H1 (cell line): Measurements from ENCODE around the gene CREBL2. TPM values are rescaled to one million over a fixed set of nuclear protein-coding genes. Genes with fewer than 3 reads are reported as not detected.

Experiments used
- CTCF ChIA-PET: fragments of 300-600 bp; sonication (Branson Sonifier 250); formaldehyde crosslinking; loops from one replicate; lab custom pipeline; 2021; ENCODE audit not compliant: partially characterized antibody; lab: Charles Lee
- POLR2A ChIA-PET: fragments of 300-600 bp; sonication (Branson Sonifier 250); formaldehyde crosslinking; loops from one replicate; lab custom pipeline; 2021; ENCODE audit warnings: inconsistent platforms; ENCODE audit not compliant: partially characterized antibody; lab: Charles Lee
- DNase-seq, 2 experiments: peaks; one replicate each; pipeline versions ENCODE4 v3.0.0 to v3.0.0-alpha.2; 2010 to 2022; ENCODE audit warnings: low spot score in 2 of 2, low read depth in 1 of 2, mixed read lengths in 1 of 2
- FAIRE-seq: peaks from 2 replicates; lab custom pipeline; 2011; peaks lifted over from hg19 to GRCh38; lab: Jason Lieb, UNC
- H2AFZ ChIP-seq: 2 replicates; pipeline ENCODE4 v1.8.1; 2012; ENCODE audit warnings: low read length, inconsistent platforms
- H2AK5ac ChIP-seq: 2 replicates; pipeline ENCODE4 v1.6.1; 2013; ENCODE audit warnings: low read depth, low read length
- H2BK120ac ChIP-seq: replicated peaks from 2 replicates; pipeline ENCODE3; 2013; ENCODE audit warnings: low read depth, low read length, inconsistent platforms
- H2BK12ac ChIP-seq: 2 replicates; pipeline ENCODE4 v1.6.1; 2013; ENCODE audit warnings: low read depth, low read length
- H2BK15ac ChIP-seq: 2 replicates; pipeline ENCODE4 v1.6.1; 2013; ENCODE audit warnings: low read length
- H2BK20ac ChIP-seq: 2 replicates; pipeline ENCODE4 v1.6.1; 2013; ENCODE audit warnings: low read length
- H2BK5ac ChIP-seq: 2 replicates; pipeline ENCODE4 v1.6.1; 2013; ENCODE audit warnings: low read depth, low read length
- H3K14ac ChIP-seq: 2 replicates; pipeline ENCODE4 v1.6.1; 2013; ENCODE audit warnings: inconsistent platforms; ENCODE audit not compliant: insufficient read length
- H3K18ac ChIP-seq: 2 replicates; pipeline ENCODE4 v1.6.1; 2013; ENCODE audit warnings: low read length; ENCODE audit errors: extremely low read depth
- H3K23ac ChIP-seq: 2 replicates; pipeline ENCODE4 v1.6.1; 2013; ENCODE audit warnings: inconsistent platforms; ENCODE audit not compliant: insufficient read length
- H3K23me2 ChIP-seq: 2 replicates; pipeline ENCODE4 v1.6.1; 2013; ENCODE audit warnings: low read depth, low read length
- H3K27ac ChIP-seq: 2 replicates; pipeline ENCODE4 v1.6.1; 2011; ENCODE audit warnings: low read depth, low read length, inconsistent platforms
- H3K27me3 ChIP-seq, 4 experiments: replicated peaks in 1 of 4; 1 replicate in 1 of 4; 2 replicates in 3 of 4; pipeline versions ENCODE4 v1.6.1 to v1.8.1; 2011 to 2013; ENCODE audit warnings: low read length in 3 of 4, mild to moderate bottlenecking in 3 of 4, inconsistent platforms in 2 of 4, mixed read lengths in 2 of 4, moderate library complexity in 1 of 4; ENCODE audit not compliant: control insufficient read depth in 3 of 4, insufficient read depth in 3 of 4; ENCODE audit errors: extremely low read depth in 1 of 4
- H3K36me3 ChIP-seq, 4 experiments: 2 replicates each; pipeline versions ENCODE4 v1.6.1 to v1.8.1; 2011 to 2013; ENCODE audit warnings: mild to moderate bottlenecking in 4 of 4, low read length in 3 of 4, moderate library complexity in 2 of 4, control low read depth in 1 of 4, inconsistent platforms in 1 of 4; ENCODE audit not compliant: insufficient read depth in 4 of 4, control insufficient read depth in 2 of 4
- H3K4ac ChIP-seq: replicated peaks from 2 replicates; pipeline ENCODE3; 2013; ENCODE audit warnings: low read length, low read depth, mixed read lengths, inconsistent platforms; ENCODE audit not compliant: insufficient read length
- H3K4me1 ChIP-seq, 4 experiments: replicated peaks in 1 of 4; 1 replicate in 1 of 4; 2 replicates in 3 of 4; pipeline versions ENCODE4 v1.6.1 to v1.8.1; 2011 to 2013; ENCODE audit warnings: low read length in 3 of 4, inconsistent platforms in 2 of 4, mixed read lengths in 1 of 4; ENCODE audit not compliant: insufficient read depth in 4 of 4, control insufficient read depth in 3 of 4
- H3K4me2 ChIP-seq, 2 experiments: 2 replicates each; pipeline versions ENCODE4 v1.6.1 to v1.8.1; 2011 to 2013; ENCODE audit warnings: low read depth in 2 of 2, low read length in 2 of 2, control low read depth in 1 of 2, inconsistent platforms in 1 of 2, mild to moderate bottlenecking in 1 of 2; ENCODE audit not compliant: insufficient read depth in 1 of 2
- H3K4me3 ChIP-seq, 4 experiments: fragments of 200-600, 300-600 bp in 1 of 4; sonication (generic), shearing (Covaris generic), sonication (Bioruptor Twin) in 1 of 4; 2 replicates each; pipeline versions ENCODE4 v1.5.1 to v1.8.1; 2011 to 2016; ENCODE audit warnings: low read length in 4 of 4, low read depth in 3 of 4, control low read depth in 2 of 4, inconsistent platforms in 2 of 4, mild to moderate bottlenecking in 2 of 4, mixed read lengths in 1 of 4, moderate library complexity in 1 of 4; ENCODE audit not compliant: insufficient read depth in 2 of 4; ENCODE audit errors: extremely low read depth in 1 of 4
- H3K56ac ChIP-seq: replicated peaks from 2 replicates; pipeline ENCODE3; 2013; ENCODE audit warnings: low read depth, mild to moderate bottlenecking, mixed read lengths, low read length, inconsistent platforms; ENCODE audit not compliant: insufficient read length
- H3K79me1 ChIP-seq: 2 replicates; pipeline ENCODE4 v1.6.1; 2013; ENCODE audit warnings: low read depth, low read length, control low read depth
- H3K79me2 ChIP-seq, 2 experiments: 2 replicates each; pipeline versions ENCODE4 v1.6.1 to v1.8.1; 2012 to 2013; ENCODE audit warnings: low read length in 2 of 2, mild to moderate bottlenecking in 2 of 2, inconsistent platforms in 1 of 2; ENCODE audit not compliant: insufficient read depth in 2 of 2, control insufficient read depth in 1 of 2
- H3K9ac ChIP-seq, 4 experiments: replicated peaks in 1 of 4; 1 replicate in 1 of 4; 2 replicates in 3 of 4; pipeline versions ENCODE4 v1.6.1 to v1.8.1; 2011 to 2013; ENCODE audit warnings: low read depth in 3 of 4, low read length in 3 of 4, control low read depth in 2 of 4, mild to moderate bottlenecking in 2 of 4, moderate library complexity in 2 of 4, inconsistent platforms in 1 of 4; ENCODE audit errors: extremely low read depth in 1 of 4
- H3K9me3 ChIP-seq, 2 experiments: 2 replicates each; pipeline versions ENCODE4 v1.6.1 to v1.8.1; 2012 to 2013; ENCODE audit warnings: mild to moderate bottlenecking in 2 of 2, moderate library complexity in 2 of 2, control low read depth in 1 of 2, inconsistent platforms in 1 of 2, low read depth in 1 of 2, low read length in 1 of 2, mixed read lengths in 1 of 2; ENCODE audit not compliant: insufficient read depth in 2 of 2
- H4K20me1 ChIP-seq, 2 experiments: replicated peaks in 1 of 2; 2 replicates each; pipeline versions ENCODE3 to v1.8.1; 2011 to 2013; ENCODE audit warnings: inconsistent platforms in 2 of 2, low read length in 2 of 2, mild to moderate bottlenecking in 1 of 2; ENCODE audit not compliant: insufficient read depth in 2 of 2, control insufficient read depth in 1 of 2
- H4K5ac ChIP-seq: 2 replicates; pipeline ENCODE4 v1.6.1; 2013; ENCODE audit warnings: low read length, low read depth, mixed read lengths, inconsistent platforms; ENCODE audit not compliant: insufficient read length
- H4K8ac ChIP-seq: 2 replicates; pipeline ENCODE4 v1.8.0; 2013; ENCODE audit warnings: mild to moderate bottlenecking, moderate library complexity, low read length, inconsistent platforms; ENCODE audit not compliant: insufficient read depth; ENCODE audit errors: extremely low read depth
- H4K91ac ChIP-seq: replicated peaks from 2 replicates; pipeline ENCODE3; 2013; ENCODE audit warnings: low read length, mixed read lengths, inconsistent platforms; ENCODE audit not compliant: insufficient read length
- CBX5 ChIP-seq: fragments of 300-800, 300-1000 bp; sonication (generic); IDR thresholded peaks from 2 replicates; pipeline ENCODE4 v1.7.1; 2016; ENCODE audit warnings: antibody characterized with exemption, low read length, low read depth
- CTBP2 ChIP-seq: IDR thresholded peaks from 2 replicates; pipeline ENCODE4 v1.7.0; 2011; ENCODE audit warnings: borderline replicate concordance, mild to moderate bottlenecking, moderate library complexity, mixed read lengths, low read length; ENCODE audit not compliant: insufficient read depth, insufficient read length
- EGR1 ChIP-seq: IDR thresholded peaks from 2 replicates; pipeline ENCODE4 v1.6.1; 2011; ENCODE audit warnings: low read depth, low read length, borderline replicate concordance
- GABPA ChIP-seq: IDR thresholded peaks from 2 replicates; pipeline ENCODE4 v1.6.1; 2011; ENCODE audit warnings: mild to moderate bottlenecking, low read length, moderate library complexity, borderline replicate concordance; ENCODE audit not compliant: insufficient read depth
- JUND ChIP-seq: IDR thresholded peaks from 2 replicates; pipeline ENCODE4 v1.6.1; 2011; ENCODE audit warnings: mild to moderate bottlenecking, improper control_type of control experiment, low read length
- MAFK ChIP-seq: IDR thresholded peaks from 2 replicates; pipeline ENCODE4 v1.6.1; 2012; ENCODE audit warnings: low read depth, mild to moderate bottlenecking, improper control_type of control experiment, low read length
- POU5F1 ChIP-seq: IDR thresholded peaks from 2 replicates; pipeline ENCODE4 v1.6.1; 2011; ENCODE audit warnings: low read depth, mild to moderate bottlenecking, low read length, moderate library complexity
- RFX5 ChIP-seq: IDR thresholded peaks from 2 replicates; pipeline ENCODE4 v1.6.1; 2011; ENCODE audit warnings: low read depth, low read length, improper control_type of control experiment, borderline replicate concordance
- SIRT6 ChIP-seq: IDR thresholded peaks from one replicate; pipeline ENCODE4 v1.7.1; 2012; ENCODE audit warnings: low read length, inconsistent platforms
- SIX5 ChIP-seq: IDR thresholded peaks from 2 replicates; pipeline ENCODE4 v1.6.1; 2011; ENCODE audit warnings: mild to moderate bottlenecking, low read depth, low read length
- SRF ChIP-seq: IDR thresholded peaks from 2 replicates; pipeline ENCODE4 v1.6.1; 2011; ENCODE audit warnings: mild to moderate bottlenecking, low read depth, low read length, moderate library complexity
- SUZ12 ChIP-seq: fragments of 200-600 bp; sonication (generic); IDR thresholded peaks from 2 replicates; pipeline ENCODE4 v1.6.1; 2012; ENCODE audit warnings: mild to moderate bottlenecking, inconsistent platforms, low read length, moderate library complexity, mixed read lengths
- TEAD4 ChIP-seq: IDR thresholded peaks from 2 replicates; pipeline ENCODE4 v1.6.1; 2012; ENCODE audit warnings: low read depth, low read length, inconsistent platforms, mixed read lengths
- YY1 ChIP-seq: IDR thresholded peaks from 2 replicates; pipeline ENCODE4 v1.6.1; 2011; ENCODE audit warnings: low read depth, mild to moderate bottlenecking, low read length
- WGBS, 2 experiments: shearing (Covaris generic) in 1 of 2; methylation state at CpG; one replicate each; pipeline versions ENCODE4 v1.1.6 to v1.1.7; 2013 to 2015; ENCODE audit warnings: low lambda C conversion rate in 2 of 2, mixed read lengths in 2 of 2, inconsistent platforms in 1 of 2, low coverage in 1 of 2, missing lambda C conversion rate in 1 of 2; ENCODE audit not compliant: insufficient replicate concordance in 2 of 2, insufficient coverage in 1 of 2, insufficient read length in 1 of 2; ENCODE audit errors: extremely low coverage in 1 of 2, missing lambda C conversion rate in 1 of 2; 5-methylcytosine and 5-hydroxymethylcytosine counted together
- polyA plus RNA-seq, 7 experiments: library from polyadenylated mRNA; depleted of rRNA in 3 of 7; stranded (reverse) in 5 of 7; unstranded in 2 of 7; fragments of >200 nt in 5 of 7; fragments of 200-250 nt in 2 of 7; gene quantifications; 1 replicate in 5 of 7; 2 replicates in 1 of 7; 4 replicates in 1 of 7; pipeline versions ENCODE4 v1.2.1 to v1.2.3, GENCODE V29; 2011 to 2013; ENCODE audit warnings: missing spikeins in 2 of 7, mixed read lengths in 2 of 7
- total RNA-seq: library from RNA; stranded (reverse); fragmentation: NEBNext Ultra II Directional; extraction: Animal tissue kit (Norgen Biotek cat#: 25700); gene quantifications from 2 replicates; pipeline ENCODE4 v1.2.1, GENCODE V29; 2021
- TF ChIP-seq, protein P1 (sequence below): IDR thresholded peaks from 2 replicates; pipeline ENCODE4 v1.6.1; 2012; ENCODE audit warnings: inconsistent platforms

The CREBL2 gene
- total and polyA plus RNA-seq, 2 of the 8 experiments (the other 6 are each of a cell fraction or from before 2014, with no cell fraction given), result 9.8 to 18.3 TPM

DNA sequence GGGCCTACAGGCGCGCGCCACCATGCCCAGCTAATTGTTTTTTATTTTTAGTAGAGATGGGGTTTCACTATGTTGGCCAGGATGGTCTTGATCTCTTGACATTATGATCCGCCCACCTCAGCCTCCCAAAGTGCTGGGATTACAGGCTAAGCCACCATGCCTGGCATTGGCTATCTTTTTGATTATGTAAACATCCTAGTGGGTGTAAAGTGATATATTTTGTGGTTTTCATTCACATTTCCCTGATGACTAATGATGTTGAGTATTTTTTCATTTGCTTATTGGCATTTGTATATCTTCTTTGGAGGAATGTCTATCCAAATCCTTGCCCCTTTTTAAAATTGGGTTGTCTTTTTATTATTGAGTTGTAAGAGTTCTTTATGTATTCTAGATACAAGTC, 16.3 kb downstream of the CREBL2 start:
- no peak overlapping the region for H3K4ac ChIP-seq
- TF ChIP-seq SUZ12, result no peak
- no peak for TF ChIP-seq JUND
- no peak for TF ChIP-seq YY1
- TF ChIP-seq SIX5, result no peak
- no peak for TF ChIP-seq CTBP2
- TF ChIP-seq, protein P1, sequence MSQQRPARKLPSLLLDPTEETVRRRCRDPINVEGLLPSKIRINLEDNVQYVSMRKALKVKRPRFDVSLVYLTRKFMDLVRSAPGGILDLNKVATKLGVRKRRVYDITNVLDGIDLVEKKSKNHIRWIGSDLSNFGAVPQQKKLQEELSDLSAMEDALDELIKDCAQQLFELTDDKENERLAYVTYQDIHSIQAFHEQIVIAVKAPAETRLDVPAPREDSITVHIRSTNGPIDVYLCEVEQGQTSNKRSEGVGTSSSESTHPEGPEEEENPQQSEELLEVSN, result no peak
- TF ChIP-seq SIRT6, result no peak
- TF ChIP-seq TEAD4, result no peak
- no peak for TF ChIP-seq GABPA
- TF ChIP-seq SRF, result no peak
- no peak for TF ChIP-seq MAFK
- no peak for TF ChIP-seq CBX5
- no peak for TF ChIP-seq POU5F1
- no peak for TF ChIP-seq RFX5
- TF ChIP-seq EGR1, result no peak

More for the DNA sequence above, 16.3 kb downstream of the CREBL2 start:
- Histone ChIP-seq H3K9ac (no peak overlapping the region), H3K18ac (no peak overlapping the region), H3K23ac (no peak overlapping the region), H2BK120ac (no peak overlapping the region), H3K23me2 (no peaks in the 10 kb centered on the region), H2BK20ac (no peak overlapping the region), H4K20me1 (no peaks in the 10 kb centered on the region), H4K8ac (no peak overlapping the region), H3K79me1 (no peaks in the 10 kb centered on the region; the same call in none of the 2 replicates), H3K14ac (no peak overlapping the region), H3K56ac (no peak overlapping the region), H3K4me1 (peaks cover 0 to 4% (median 2%) of the 10 kb centered on the region in 4 experiments; a peak in 3 of 7 replicates), H3K9me3 (peaks cover 0 to 6% of the 10 kb centered on the region in 2 experiments; a peak in 1 of 4 replicates), H2AK5ac (no peak overlapping the region), H4K91ac (no peak overlapping the region), H3K27me3 (no peaks in the 10 kb centered on the region), H2AFZ (no peak overlapping the region), H2BK12ac (no peak overlapping the region), H3K79me2 (no peaks in the 10 kb centered on the region), H3K4me2 (no peak overlapping the region), H3K36me3 (no peaks in the 10 kb centered on the region), H2BK5ac (no peak overlapping the region), H3K4me3 (no peak overlapping the region), H4K5ac (no peak overlapping the region), H3K27ac (no peak overlapping the region), H2BK15ac (no peak overlapping the region)
- DNase-seq (no peak), FAIRE-seq (no peak)
- POLR2A ChIA-PET, result no interaction called here
- WGBS, 2 experiments, result 94% methylated on average over 4 of the region's 4 CpGs; no CpG with 5 or more reads in 1 of the 2 experiments
- CTCF ChIA-PET, result interaction anchor here (1.6 kb wide), 1 partner anchor 18 kb away, joined by 5 read pairs; no protein-coding TSS in a partner anchor
